RKO (cell line): ENCODE results near the gene CD164L2.

Source experiments
- DNase-seq: peaks from one replicate; pipeline ENCODE4 v3.0.0-alpha.2; 2016; ENCODE audit warnings: low spot score

Gene CD164L2

DNA sequence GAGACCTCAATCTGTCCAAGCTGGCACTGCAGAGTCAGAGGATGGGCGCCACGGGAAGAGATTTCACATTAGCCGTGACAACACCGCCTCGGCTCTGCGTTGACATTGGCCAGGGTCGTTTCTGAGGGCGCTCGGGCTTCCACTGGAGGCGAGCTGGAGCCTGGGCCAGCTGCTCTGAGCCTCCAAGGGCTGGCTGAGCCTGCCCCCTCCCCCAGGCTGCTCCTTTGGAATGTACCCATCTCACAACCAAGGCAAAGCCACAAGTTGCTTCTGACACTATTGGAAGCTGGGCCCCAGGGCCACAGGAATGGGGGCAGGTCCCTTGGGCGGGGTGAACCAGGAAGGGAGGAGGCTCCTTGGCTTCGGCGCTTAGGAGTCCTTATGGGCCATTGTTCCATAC is 21.9 kb upstream of the CD164L2 start:
- no peak for DNase-seq

DNA sequence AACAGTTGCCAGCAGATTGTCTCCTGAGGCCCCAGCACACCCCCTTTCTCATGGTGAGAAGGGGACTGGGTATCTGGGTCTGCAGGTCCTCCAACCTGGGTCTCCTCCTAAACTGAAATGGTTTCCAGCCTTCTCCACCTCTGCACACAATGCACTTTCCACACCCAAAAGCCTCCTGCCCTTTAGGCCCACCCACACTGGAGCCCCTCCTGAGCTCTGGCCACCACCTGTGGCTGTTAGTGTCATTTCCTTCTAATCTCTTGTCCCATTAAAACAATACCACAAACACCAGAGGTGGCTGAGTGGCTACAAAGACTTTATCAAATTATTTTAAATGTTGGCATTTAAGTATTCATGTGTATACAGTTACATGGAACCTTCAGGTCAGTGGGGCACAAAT is 20.8 kb upstream of the CD164L2 start:
- DNase-seq: no peak

DNA sequence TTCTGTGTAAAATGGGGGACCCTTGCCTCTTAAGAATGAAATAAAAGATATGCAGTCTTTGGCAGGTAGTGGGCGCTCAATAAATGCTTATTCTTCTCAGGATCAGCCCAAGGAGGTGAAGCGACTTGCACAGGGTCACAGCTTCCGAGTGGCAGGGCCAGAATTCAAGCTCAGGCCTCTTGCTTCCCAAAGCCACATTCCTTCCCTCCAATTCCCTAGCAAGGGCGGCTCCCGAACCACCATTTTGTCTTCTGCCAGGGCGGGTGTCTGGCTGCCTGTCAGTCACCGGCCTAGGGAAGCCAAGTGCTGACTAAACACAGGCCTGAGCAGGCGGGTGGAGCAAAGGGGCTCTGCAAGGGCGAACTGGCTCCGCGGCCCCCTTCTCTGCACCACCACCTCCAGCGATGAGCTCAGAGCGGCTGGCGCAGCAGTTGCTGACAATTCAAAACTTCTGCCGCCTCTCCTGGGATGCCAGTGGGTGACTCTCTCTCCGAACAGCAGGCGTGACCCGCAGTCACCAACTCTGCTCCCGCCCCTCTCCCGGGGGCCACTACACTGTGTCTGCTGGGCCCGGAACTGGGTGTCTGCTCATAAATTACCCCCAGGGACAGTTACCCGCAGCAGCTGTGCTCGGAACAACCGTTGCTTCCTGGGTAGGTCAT is 20.1 kb upstream of the CD164L2 start:
- no peak for DNase-seq

DNA sequence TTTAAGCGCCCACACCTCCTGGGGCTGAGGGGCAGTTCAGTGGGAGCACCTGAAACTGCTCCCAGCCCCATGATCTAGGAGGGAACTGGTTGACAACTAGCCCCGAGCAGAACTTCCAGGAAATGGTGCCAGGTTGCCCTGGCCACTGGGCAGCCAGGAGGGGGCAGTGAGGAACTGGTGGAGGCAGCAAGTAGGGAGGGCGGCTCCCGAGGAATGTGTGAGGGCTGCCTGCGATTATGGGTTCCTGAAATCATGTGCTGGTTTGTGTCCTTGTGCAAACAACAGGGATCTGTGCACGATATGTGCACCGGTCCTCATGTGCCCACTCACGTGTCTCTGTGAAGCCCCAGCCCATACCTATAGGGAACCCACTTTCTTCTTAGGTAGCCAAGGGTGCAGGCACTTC is 19.2 kb upstream of the CD164L2 start:
- no peak for DNase-seq

DNA sequence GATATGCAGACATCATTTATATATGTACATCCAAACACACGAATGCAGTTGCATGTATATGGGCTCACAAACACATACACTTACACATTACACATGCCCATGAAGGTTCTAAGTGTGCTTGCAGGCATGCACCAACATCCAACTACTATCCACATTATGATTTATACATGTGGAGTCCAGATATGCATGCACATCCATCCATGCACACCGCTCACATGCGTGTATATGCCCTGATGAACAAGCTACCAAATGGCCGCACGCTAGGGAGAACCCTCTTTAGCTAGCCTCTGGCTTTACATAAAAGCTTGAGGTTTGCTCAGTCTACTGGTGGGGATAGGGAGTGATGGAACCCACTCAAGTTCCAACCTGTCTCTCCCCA is 17.8 kb upstream of the CD164L2 start:
- no peak for DNase-seq

DNA sequence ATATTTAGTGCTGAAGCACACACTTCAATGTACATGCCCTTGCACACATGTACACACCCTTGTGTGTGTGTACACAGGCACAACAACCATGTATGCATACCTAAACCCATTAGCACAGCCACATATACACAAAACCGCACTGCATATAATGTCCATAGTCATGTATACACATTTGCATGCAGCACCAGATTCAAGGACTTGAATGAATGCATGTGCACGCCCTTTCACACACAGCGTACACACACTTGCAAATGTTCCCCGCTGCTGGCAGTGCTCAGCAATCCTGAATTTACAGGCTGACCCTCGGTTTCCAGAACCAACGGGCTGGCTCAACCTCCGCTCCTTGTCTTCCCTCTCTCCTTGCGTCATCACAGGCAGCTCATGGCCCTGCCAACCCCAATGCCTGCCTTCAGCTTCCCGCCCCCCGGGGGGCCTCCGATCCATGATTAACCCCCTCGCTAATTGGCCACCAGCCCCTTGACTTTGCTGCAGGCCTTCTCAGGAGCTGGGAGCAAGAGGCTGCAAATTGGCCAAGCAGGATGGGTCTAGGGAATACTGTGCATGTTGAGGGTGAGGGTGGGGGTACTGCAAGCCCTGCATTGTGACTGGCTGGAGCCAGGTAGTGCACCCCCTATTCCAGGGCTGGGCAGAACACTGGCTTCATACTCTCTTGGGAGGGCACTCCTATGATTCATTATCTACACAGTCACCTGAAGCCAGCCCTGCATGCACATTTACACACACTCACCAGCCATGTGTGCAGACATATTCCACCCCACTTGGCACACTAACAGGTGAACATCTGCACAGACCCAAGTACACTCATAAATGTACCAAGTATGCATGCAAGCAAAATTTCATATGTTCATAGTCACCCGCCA is 17.2 kb upstream of the CD164L2 start:
- DNase-seq: no peak

DNA sequence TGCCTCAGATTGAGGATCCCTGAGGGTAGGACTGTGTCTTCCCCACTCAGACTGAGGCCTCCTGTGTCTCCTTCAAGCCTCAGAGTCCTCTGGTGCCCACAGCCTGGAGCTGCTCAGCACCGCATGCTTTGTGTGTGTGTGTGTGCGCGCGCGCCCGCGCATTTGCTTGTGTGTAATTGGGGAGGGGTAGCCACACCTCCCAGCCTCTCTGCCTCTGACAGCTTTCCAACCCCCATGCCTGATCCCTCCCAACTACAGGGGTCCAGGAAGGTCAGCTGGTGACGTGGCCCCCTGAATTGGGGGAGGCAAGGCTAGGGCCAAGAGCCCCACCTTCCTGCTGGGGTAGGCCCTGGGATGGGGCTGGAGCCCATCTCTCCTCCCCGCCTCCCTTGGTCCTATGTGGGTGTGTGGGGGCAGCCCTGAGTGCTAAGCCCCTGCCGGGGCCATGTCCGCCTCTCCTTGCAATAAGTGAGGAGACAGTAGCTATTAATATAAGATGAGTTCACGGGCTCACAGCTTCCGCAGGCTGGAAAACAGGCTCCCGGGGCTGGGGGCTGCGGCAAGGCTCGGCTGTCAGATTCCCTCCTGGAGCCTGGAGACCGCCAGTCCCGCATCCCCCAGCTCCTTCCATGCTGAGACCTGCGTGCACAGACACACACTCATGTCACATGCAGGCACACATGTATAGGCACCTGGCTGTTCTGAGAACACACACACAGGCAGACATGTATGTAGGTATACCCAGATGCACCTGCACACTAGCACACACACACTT is 16.3 kb upstream of the CD164L2 start:
- DNase-seq: no peak

DNA sequence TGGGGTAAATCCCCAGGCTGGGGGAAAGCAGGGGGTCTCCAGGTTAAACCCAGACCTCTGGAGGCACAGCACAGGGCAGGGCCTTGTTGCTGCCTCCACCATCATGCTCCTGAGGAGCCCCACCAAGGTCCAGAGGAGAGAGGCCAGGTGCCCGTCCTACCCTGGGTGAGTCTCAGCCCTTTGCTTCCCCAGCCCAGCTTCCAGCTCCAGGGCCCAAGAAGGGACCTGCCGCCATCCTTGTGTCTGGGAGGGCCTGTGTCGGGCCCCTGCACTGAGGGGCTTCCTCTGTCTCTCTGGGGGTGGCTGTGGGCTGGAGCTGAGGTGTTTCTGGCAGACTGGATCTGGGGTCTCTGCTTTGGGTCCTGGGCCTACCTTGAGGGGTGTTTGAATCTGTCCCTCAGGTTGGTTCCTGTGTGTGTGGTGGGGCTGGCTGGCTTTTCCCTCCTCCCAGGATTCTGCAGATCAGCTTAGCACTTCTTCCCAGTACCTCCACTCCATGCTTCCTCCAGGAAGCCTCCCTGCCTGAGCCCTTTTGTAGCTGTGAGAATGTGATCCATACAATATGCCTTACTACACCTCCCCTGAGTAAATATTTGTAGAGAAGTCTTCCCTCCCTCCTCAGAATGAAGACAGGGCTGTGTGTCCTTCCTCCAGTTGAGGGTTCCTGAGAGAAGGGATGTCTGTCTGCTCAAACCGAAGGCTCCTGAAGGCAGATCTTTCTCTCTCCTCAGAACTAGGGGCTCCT is 15.4 kb upstream of the CD164L2 start:
- DNase-seq: no peak

DNA sequence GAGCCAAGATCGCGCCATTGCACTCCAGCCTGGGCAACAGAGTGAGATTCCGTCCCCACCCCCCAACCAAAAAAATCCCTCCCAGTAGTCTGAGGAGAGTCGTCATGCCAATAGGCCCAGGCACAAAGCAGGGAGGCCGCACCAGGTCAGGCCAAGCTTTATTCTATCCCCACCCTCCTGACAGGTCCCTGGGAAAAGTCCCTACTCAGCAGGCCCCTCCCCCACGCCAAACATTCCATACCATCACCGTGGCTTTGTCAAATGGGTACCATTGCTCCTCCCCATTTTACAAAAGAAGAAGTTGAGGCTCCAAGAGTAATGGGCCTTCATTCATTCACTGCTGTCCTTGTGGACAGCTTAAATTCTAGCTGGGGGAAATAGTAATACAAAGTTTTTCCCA is 14.6 kb upstream of the CD164L2 start:
- no peak for DNase-seq

DNA sequence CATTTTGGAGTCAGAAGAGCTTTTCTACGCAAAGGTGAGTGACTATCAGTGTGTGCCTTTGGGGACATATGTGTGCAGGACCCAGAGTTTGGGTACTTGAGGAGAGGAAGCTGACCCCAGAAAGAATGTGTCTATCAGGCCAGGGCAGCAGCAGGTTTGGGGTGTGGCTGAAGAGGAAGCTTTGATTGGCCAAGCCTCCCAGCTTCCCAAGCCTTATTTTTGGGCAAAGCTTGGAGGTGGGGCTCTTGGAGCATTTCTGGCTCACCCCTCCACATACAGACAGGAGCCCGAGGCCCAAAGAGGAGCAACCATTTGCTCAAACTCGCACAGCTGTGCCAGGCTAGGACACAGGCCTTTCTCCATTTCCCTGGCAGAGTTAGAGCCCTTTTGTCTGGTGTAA is 14.0 kb upstream of the CD164L2 start:
- no peak for DNase-seq

DNA sequence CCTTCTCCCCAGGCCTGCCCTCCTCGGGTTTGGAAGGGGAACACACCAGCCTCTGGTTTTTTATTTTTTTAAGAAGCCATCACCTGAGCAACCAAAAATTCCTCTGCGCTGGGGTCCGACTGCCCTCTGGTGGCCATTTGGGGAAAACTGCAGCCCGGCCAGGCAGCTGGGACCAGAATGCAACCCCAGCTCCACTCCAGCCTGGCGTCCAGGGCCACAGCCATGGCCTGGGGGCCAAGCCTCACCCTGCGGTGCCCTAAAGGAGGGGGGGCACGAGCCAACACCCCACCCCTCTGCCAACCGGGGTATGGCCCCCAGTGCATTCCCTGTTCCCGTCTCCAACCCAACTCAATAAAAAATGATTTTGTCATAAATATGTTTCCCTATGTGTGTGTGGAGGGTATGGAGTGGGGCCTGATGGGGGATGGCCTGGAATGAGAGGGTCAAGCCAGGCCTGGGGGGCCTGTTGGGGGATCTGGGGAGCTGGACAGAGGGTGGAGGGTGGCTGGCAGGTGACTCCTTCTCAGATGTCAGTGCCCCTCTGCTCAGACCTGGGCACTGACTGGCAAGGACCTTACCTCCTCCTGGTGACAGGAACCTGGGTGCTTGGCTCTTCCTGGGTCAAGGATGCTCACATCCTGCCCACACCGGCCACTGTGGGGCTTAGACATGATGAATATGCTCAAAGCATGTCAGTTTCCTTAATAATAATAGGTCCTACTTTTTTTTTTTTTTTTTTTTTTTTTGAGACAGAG is 12.5 kb upstream of the CD164L2 start:
- DNase-seq: peak; percentile 84

DNA sequence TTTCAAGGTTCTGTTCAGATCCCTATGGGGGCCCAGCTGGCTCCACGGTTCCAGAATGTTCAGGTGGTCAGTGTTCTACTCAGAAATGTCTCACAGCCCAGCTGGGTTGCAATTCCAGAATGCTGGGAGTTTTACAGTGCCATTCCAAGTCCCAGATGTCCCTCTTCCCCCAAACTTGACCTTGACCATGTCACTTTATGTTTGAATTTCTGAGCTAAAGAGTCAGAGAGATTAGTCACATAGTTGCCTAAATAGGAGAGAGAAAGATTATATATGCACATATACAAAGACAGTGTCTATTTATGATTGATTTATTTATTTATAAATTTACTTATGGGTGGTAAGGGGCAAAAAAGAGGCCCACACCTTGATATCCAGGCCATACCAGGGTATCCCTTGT is 11.8 kb upstream of the CD164L2 start:
- peak; percentile 53 for DNase-seq

DNA sequence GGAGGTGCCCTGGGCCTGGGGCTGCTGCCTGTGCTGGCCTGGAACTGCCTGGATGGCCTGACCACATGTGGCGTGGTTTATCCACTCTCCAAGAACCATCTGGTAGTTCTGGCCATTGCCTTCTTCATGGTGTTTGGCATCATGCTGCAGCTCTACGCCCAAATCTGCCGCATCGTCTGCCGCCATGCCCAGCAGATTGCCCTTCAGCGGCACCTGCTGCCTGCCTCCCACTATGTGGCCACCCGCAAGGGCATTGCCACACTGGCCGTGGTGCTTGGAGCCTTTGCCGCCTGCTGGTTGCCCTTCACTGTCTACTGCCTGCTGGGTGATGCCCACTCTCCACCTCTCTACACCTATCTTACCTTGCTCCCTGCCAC is 11.1 kb upstream of the CD164L2 start:
- DNase-seq: no peak

DNA sequence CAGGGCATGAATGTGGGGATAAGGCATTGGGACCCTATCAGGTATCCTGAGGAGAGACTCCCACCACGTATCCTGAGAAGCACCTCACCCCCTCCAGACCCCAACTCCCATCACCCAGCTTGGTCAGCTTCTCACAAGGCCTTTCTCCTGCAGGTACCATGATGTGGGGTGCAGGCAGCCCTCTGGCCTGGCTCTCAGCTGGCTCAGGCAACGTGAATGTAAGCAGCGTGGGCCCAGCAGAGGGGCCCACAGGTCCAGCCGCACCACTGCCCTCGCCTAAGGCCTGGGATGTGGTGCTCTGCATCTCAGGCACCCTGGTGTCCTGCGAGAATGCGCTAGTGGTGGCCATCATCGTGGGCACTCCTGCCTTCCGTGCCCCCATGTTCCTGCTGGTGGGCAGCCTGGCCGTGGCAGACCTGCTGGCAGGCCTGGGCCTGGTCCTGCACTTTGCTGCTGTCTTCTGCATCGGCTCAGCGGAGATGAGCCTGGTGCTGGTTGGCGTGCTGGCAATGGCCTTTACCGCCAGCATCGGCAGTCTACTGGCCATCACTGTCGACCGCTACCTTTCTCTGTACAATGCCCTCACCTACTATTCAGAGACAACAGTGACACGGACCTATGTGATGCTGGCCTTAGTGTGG is 10.6 kb upstream of the CD164L2 start:
- DNase-seq: no peak

DNA sequence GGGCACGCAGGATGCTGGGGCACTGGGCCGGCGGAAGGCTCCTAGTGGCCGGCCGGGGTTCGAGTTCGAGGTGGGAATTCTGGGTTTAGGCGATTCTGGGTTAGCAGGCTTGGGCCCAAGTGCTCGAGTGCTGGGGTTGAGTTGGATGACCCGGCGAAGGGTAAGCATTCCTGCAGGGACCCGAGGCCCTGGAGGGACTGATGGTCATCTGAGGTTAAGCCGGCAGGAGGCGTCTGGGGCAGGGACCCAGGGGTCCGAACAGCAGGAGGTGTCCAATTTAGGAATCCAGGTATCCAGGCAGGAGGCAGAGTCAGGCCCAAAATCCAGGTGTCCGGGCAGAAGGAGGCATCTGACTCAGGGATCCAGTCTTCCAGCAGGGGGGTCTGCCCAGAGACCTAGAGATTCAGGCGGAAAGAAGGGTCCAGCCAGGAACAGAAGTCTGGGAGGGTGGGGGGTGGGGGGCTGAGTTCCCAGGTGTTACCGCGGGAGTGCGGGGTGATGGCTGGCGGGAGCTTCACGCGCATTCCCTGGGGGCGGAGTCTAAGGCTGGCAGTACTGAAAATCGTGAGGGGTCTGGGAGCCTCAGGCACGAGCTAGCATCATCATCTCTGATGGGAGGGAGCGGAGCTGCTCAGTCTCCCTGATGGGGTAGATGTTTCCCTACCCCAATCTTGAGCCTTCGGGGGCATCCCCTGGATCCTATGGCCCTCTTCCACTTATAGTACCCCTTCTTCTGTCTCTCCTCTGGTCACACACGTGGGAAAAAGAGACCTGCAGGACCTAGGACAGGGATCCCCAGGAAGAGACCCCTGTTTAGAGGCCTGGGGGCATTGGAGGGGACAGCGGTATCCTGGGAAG is 9.9 kb upstream of the CD164L2 start:
- no peak for DNase-seq

DNA sequence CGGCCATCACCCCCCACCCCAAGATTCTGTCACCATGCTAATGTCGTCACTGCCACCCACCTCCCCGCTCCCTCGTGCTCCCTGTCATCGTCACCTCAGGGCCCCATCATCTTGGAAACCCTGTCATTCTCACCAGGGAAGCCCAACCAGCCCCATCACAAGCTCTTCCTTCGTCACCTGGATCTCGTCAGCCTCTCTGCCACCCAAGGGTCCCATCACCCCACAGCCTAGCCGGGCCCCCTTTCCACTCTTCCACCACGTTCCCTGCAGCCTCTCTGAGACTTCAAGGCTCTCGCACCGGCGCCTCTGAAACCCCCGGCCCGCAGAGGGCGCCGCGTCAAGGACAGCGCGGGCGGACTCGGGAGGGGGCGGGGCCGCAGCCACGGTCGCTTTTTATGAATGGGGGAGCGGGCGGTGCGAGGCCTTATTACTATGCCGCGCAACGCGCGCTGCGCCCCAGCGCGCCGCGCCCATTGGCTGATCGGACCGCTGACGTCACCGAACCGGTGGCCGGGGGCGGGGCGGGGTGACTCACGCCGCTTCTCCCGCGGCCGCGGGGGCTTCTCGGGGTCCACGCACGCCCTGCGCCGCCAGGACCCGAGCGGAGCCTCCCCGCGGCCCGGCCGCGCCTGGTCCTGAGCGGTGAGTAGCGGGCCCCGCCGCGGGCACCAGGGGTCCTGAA is 9.1 kb upstream of the CD164L2 start, which contains the start of gene GPR3:
Gene GPR3, plus strand, starts transcription at position 527 of the 682 bp plus-strand sequence. CDS start 1,177 bp downstream, outside the sequence.
- DNase-seq: peak; percentile 93

DNA sequence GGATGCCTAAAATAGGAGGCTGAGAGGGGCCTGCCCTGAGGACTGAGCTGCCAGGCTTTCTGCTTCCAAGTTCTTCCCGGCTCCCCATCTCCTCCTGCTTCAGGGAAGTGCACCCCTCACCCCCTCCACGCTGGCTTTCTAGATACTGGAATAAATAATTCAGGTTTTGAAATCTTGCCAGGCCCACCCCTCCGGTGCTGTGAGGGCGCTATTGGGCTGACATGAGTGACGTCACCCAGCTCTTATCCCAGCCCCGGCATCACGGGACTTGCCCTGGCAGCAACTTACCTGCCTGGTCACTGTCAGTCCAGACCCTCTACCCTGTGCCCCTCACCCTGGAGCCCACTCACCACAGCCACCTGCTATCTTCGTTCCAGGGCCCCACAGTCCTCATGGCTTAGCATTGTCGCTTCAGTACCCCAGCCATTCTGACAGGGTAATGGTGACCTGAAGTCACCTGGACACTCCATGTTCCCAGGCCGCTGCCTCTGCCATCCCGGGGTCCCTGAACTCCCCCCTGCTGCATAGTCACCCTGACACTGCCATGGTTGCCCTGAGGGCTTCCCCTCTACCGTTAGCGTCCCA is 8.5 kb upstream of the CD164L2 start:
- no peak for DNase-seq

DNA sequence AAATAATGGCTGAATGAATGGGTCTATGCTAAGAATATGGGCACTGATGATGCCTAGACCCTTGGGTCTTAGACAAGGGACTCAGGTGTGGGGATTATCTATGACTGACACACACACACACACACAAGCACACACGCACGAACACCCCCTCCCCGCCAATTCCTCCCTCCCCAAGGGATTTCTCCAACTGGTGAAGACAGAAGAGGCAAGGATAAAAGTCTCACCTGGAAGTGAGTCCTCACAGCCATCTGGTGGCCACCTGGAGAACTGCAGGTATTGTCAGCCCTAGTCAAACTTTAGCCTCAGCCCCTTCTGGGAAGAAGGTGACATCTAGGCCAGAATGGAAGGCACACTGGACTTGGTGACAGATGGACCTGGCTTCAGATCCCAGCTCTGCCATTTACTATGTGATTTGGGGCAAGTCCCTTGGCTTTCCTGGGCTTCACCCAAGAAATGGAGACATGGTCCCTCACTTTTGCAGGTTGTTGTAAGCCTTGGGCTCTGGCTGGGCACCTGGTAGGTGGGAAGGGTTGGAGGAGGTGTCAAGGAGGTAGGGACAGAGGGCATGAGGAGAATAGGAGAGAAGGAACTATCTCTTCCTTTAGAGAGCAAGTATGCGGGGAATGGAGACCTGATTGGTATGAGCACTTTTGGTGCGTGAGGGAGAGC is 5.3 kb upstream of the CD164L2 start:
- DNase-seq: no peak
